ENCODE data around the gene CTBP2.
"Not testable (repeated sequence)": the region's sequence is repeated elsewhere in the genome, so short reads cannot be mapped to it uniquely, and the experiment has no call there.

The CTBP2 gene

DNA sequence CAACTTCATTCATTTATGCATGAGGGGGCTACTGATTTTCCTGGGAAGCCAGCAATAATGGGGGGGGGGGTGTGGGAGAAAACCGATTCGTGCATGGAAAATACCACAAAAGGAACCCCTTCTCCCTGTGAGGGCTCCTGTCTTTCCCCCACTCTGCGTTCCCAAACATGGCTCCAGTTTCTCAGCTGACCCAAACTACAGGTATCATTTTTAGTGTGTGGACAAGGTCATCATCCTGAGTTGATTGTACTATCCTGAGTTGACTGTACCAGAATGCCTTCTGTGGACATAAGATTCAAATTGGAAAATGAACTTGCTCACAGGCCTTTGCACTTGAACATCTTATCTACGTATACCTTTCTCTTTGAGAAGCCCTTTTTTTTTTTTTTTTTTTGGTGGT lies 168.5 kb downstream of the CTBP2 start:
- Histone ChIP-seq H3K36me3 (ENCODE audit: control insufficient read depth, insufficient read depth, low read length) (peaks cover 85% of the 10 kb centered on the region), H3K9me3 (ENCODE audit: control insufficient read depth, low read length) (no peaks in the 10 kb centered on the region), H3K4me1 (ENCODE audit: control insufficient read depth, insufficient read depth, low read length, poor library complexity, severe bottlenecking) (peaks cover 4% of the 10 kb centered on the region), H3K4me3 (ENCODE audit: extremely low read depth, insufficient read depth, low read length, poor library complexity, severe bottlenecking) (no peak overlapping the region), H3K27ac (ENCODE audit: low read depth, low read length, severe bottlenecking) (no peak overlapping the region)
- WGBS, 2 experiments (ENCODE audit: insufficient coverage in 2 of 2): no CpG with 5 or more reads among the region's 4 CpGs

DNA sequence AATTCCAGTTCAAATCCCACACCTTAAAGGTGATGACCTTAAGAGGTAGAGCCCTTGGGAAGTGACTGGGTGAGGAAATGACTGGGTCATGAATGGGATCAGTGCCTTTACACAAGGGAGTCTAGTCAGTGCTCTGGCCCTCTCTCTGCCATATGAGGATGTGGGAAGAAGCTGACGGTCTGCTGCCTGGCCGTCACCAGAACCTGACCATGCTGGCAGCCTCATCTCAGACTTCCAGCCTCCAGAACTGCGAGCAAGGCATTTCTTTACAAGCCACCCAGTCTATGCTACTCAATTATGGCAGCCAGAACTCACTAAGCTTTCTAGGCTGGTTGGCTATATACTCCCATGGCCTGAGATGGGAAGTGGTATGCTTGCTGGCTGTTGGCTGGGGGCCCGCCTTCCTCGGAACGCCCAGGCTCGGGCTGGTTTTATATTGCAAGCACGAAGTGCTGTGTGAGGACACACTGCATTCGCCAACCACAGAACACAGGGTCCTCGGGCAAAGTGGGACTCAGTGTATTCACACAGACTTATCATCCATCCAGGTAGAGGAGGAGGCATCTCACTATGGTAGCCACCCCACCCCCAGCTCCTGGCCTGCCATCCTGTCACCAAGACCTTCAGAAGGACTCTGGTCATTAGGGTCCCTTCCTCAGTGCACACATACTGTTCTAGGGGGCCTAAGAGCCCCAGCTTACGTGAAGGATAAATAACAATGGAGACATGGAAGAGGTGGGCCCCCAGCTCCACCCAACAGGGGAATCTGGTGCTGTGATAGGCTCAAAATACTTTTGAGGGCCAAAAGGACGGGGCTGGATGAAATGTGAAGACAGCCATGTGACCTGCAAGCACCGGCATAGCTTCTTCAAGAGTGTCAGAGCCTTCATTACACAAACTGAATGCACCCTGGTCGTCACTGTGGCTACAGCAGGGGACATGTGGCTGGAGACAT lies 169.4 kb downstream of the CTBP2 start:
- H3K9me3 ChIP-seq (ENCODE audit: control insufficient read depth, low read length): no peaks in the 10 kb centered on the region
- no peak overlapping the region for H3K4me3 ChIP-seq (ENCODE audit: extremely low read depth, insufficient read depth, low read length, poor library complexity, severe bottlenecking)
- no peak overlapping the region for H3K27ac ChIP-seq (ENCODE audit: low read depth, low read length, severe bottlenecking)
- 87 to 97% methylated on average over 8 of the region's 14 CpGs for WGBS, 2 experiments (ENCODE audit: insufficient coverage in 2 of 2)
- H3K4me1 ChIP-seq (ENCODE audit: control insufficient read depth, insufficient read depth, low read length, poor library complexity, severe bottlenecking): peaks cover 4% of the 10 kb centered on the region
- H3K36me3 ChIP-seq (ENCODE audit: control insufficient read depth, insufficient read depth, low read length): peaks cover 85% of the 10 kb centered on the region

DNA sequence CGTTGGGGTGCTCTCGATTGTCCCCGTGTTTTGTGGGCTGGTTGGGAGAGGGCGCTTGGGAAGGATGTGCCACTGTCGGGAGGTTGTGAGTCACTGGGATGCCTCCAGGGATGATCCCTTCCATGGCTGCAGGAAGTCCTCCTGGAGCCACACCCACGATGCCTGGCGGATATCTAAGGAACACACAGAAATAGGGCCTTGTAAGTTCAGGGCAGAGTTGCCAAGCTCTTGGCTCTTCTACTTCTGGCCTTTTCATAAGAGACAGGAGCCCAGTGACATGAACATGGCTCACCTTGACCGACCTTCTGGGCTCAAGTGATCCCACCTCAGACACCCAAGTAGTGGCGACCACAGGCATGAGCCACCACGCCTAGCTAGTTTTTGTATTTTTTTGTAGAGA lies 170.8 kb downstream of the CTBP2 start:
- Histone ChIP-seq H3K9me3 (ENCODE audit: control insufficient read depth, low read length) (no peaks in the 10 kb centered on the region), H3K4me1 (ENCODE audit: control insufficient read depth, insufficient read depth, low read length, poor library complexity, severe bottlenecking) (peaks cover 4% of the 10 kb centered on the region), H3K27ac (ENCODE audit: low read depth, low read length, severe bottlenecking) (no peak overlapping the region), H3K36me3 (ENCODE audit: control insufficient read depth, insufficient read depth, low read length) (peaks cover 84% of the 10 kb centered on the region), H3K4me3 (ENCODE audit: extremely low read depth, insufficient read depth, low read length, poor library complexity, severe bottlenecking) (no peak overlapping the region)
- WGBS, 2 experiments (ENCODE audit: insufficient coverage in 2 of 2): 92 to 96% methylated on average over 5 of the region's 10 CpGs

DNA sequence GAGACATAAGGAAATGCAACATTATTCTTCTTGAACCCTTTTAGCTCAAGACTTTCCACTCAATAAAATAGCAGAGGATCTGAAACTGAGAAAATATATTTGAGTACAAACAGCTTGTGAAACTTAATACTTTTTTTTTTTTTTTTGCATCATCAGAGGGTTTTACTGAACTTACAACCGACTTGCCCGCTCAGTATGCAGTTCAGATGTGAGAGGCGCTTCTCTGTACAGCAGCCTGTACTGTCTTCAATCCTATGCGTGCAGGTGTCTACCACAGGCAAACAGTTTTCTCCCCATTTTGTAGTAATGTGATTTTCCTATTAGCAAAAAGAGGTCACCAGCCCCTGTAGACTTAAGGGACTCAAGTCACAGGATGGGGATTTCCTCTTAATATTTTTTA lies 171.6 kb downstream of the CTBP2 start:
- H3K4me3 ChIP-seq (ENCODE audit: extremely low read depth, insufficient read depth, low read length, poor library complexity, severe bottlenecking); H3K27ac ChIP-seq (ENCODE audit: low read depth, low read length, severe bottlenecking); H3K9me3 ChIP-seq (ENCODE audit: control insufficient read depth, low read length); H3K4me1 ChIP-seq (ENCODE audit: control insufficient read depth, insufficient read depth, low read length, poor library complexity, severe bottlenecking): not testable (repeated sequence)
- 100% methylated on average over 3 of the region's 4 CpGs; no CpG with 5 or more reads in 1 of the 2 experiments for WGBS, 2 experiments (ENCODE audit: insufficient coverage in 2 of 2)
- H3K36me3 ChIP-seq (ENCODE audit: control insufficient read depth, insufficient read depth, low read length): peaks cover 83% of the 10 kb centered on the region

DNA sequence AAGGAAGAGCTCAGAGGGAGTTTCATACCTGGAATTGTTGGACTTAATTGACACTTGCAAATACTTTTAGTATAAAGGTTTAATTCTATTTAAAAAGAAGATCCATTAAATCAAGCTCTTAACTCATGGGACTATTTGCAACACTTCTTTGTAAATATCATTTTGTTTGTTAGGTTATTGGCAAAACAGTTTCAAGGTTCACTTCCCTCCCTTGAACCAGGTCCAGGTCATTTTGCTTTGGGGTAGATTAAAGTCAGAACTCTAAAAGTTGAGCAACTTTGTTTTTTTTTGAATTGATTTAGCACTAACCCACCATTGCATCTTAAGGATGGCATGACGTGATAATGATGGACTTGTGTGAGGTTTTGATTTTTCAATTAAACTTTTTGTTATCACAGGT lies 172.6 kb downstream of the CTBP2 start:
- WGBS, 2 experiments (ENCODE audit: insufficient coverage in 2 of 2): 100% methylated on average over 1 of the region's 1 CpG; no CpG with 5 or more reads in 1 of the 2 experiments
- H3K27ac ChIP-seq (ENCODE audit: low read depth, low read length, severe bottlenecking): no peak overlapping the region
- H3K4me1 ChIP-seq (ENCODE audit: control insufficient read depth, insufficient read depth, low read length, poor library complexity, severe bottlenecking): peaks cover 11% of the 10 kb centered on the region
- H3K36me3 ChIP-seq (ENCODE audit: control insufficient read depth, insufficient read depth, low read length): peaks cover 83% of the 10 kb centered on the region
- no peak overlapping the region for H3K4me3 ChIP-seq (ENCODE audit: extremely low read depth, insufficient read depth, low read length, poor library complexity, severe bottlenecking)
- H3K9me3 ChIP-seq (ENCODE audit: control insufficient read depth, low read length): no peaks in the 10 kb centered on the region

DNA sequence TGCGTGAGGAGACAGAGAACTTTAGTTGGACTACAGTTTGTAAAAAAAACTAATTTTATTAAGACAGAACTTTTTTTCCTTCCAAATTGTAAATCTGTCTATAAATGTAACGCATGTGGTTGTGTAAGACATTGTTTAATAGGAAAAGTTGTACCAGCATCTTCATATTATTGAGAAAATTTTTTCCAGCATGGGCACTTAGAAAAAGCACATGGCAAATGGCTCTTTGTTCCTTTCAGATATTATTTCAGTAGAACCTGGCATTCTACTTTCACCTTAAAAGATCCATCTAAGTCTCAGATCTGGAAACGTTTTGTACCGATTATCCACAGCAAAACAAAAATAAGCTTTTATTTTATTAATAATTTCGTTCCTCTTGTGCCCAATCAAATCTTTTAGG lies 175.2 kb downstream of the CTBP2 start:
- no peaks in the 10 kb centered on the region for H3K9me3 ChIP-seq (ENCODE audit: control insufficient read depth, low read length)
- peaks cover 71% of the 10 kb centered on the region for H3K36me3 ChIP-seq (ENCODE audit: control insufficient read depth, insufficient read depth, low read length)
- no peak overlapping the region for H3K27ac ChIP-seq (ENCODE audit: low read depth, low read length, severe bottlenecking)
- peaks cover 11% of the 10 kb centered on the region for H3K4me1 ChIP-seq (ENCODE audit: control insufficient read depth, insufficient read depth, low read length, poor library complexity, severe bottlenecking)
- WGBS, 2 experiments (ENCODE audit: insufficient coverage in 2 of 2): 100% methylated on average over 2 of the region's 5 CpGs; no CpG with 5 or more reads in 1 of the 2 experiments
- H3K4me3 ChIP-seq (ENCODE audit: extremely low read depth, insufficient read depth, low read length, poor library complexity, severe bottlenecking): no peak overlapping the region

DNA sequence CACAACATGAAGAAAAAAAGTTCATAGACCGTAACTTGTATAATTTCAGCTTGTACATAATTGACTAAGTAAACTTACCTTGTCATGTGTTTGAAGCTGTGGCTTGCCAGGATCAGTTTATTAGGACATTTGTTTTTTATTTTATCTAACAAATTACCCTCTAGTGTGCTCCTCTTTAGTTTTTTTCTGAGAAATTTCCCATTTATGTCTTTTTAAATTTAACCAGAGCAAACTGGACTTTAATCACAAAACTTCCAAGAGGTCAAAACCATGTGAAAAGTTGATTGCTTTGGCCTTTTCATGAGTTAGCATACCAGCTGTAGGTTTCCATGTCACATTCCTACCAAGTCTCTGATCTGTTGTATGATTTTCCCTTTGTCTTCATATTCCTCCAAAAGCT lies 176.0 kb downstream of the CTBP2 start:
- WGBS, 2 experiments (ENCODE audit: insufficient coverage in 2 of 2): no CpG with 5 or more reads among the region's 1 CpG

DNA sequence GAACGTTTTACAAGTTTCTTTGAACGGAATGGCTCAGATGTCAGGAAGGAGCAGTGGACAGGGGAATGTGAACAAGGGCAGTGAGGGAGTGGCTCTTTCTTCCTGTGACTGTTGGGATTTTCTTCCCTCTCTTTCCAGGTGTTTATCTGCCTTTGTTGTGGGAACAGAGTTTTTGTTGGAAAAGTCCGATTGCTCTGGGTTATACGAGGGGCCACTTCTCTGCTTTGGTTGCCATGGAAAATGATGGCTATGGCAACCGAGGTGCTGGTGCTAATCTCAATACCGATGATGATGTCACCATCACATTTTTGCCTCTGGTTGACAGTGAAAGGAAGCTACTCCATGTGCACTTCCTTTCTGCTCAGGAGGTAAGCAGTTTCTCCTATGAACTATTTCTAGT lies 177.0 kb downstream of the CTBP2 start:
- peak overlapping the region; percentile 11 for H3K27ac ChIP-seq (ENCODE audit: low read depth, low read length, severe bottlenecking)
- no peak overlapping the region for H3K4me3 ChIP-seq (ENCODE audit: extremely low read depth, insufficient read depth, low read length, poor library complexity, severe bottlenecking)
- peaks cover 80% of the 10 kb centered on the region for H3K36me3 ChIP-seq (ENCODE audit: control insufficient read depth, insufficient read depth, low read length)
- WGBS, 2 experiments (ENCODE audit: insufficient coverage in 2 of 2): 83 to 88% methylated on average over 6 of the region's 6 CpGs
- no peaks in the 10 kb centered on the region for H3K9me3 ChIP-seq (ENCODE audit: control insufficient read depth, low read length)
- H3K4me1 ChIP-seq (ENCODE audit: control insufficient read depth, insufficient read depth, low read length, poor library complexity, severe bottlenecking): peaks cover 7% of the 10 kb centered on the region

More for the DNA sequence above, 176.0 kb downstream of the CTBP2 start:
- Histone ChIP-seq H3K9me3 (ENCODE audit: control insufficient read depth, low read length) (no peaks in the 10 kb centered on the region), H3K36me3 (ENCODE audit: control insufficient read depth, insufficient read depth, low read length) (peaks cover 72% of the 10 kb centered on the region), H3K4me1 (ENCODE audit: control insufficient read depth, insufficient read depth, low read length, poor library complexity, severe bottlenecking) (peaks cover 7% of the 10 kb centered on the region), H3K27ac (ENCODE audit: low read depth, low read length, severe bottlenecking) (no peak overlapping the region), H3K4me3 (ENCODE audit: extremely low read depth, insufficient read depth, low read length, poor library complexity, severe bottlenecking) (no peak overlapping the region)

DNA sequence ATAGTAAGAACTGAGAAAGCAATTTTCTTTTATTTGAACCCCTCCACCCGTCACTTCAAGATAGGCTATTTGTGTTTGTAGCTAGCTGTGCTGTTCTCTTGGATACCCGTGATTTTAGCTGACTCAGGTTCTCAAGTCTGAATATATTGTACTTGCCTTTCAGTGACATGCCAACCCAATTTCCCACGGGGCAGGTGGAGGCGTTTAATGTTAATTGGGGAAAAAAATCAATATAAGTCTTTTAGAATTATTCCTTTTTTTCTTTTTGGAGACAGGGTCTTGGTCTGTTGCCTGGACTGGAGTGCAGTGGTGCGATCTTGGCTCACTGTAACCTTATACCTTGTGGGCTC lies 182.0 kb downstream of the CTBP2 start:
- Histone ChIP-seq H3K36me3 (ENCODE audit: control insufficient read depth, insufficient read depth, low read length) (peaks cover 69% of the 10 kb centered on the region), H3K27ac (ENCODE audit: low read depth, low read length, severe bottlenecking) (no peak overlapping the region), H3K9me3 (ENCODE audit: control insufficient read depth, low read length) (no peaks in the 10 kb centered on the region), H3K4me3 (ENCODE audit: extremely low read depth, insufficient read depth, low read length, poor library complexity, severe bottlenecking) (no peak overlapping the region), H3K4me1 (ENCODE audit: control insufficient read depth, insufficient read depth, low read length, poor library complexity, severe bottlenecking) (peaks cover 6% of the 10 kb centered on the region)
- 95 to 100% methylated on average over 1 to 2 of the region's 5 CpGs for WGBS, 2 experiments (ENCODE audit: insufficient coverage in 2 of 2)

DNA sequence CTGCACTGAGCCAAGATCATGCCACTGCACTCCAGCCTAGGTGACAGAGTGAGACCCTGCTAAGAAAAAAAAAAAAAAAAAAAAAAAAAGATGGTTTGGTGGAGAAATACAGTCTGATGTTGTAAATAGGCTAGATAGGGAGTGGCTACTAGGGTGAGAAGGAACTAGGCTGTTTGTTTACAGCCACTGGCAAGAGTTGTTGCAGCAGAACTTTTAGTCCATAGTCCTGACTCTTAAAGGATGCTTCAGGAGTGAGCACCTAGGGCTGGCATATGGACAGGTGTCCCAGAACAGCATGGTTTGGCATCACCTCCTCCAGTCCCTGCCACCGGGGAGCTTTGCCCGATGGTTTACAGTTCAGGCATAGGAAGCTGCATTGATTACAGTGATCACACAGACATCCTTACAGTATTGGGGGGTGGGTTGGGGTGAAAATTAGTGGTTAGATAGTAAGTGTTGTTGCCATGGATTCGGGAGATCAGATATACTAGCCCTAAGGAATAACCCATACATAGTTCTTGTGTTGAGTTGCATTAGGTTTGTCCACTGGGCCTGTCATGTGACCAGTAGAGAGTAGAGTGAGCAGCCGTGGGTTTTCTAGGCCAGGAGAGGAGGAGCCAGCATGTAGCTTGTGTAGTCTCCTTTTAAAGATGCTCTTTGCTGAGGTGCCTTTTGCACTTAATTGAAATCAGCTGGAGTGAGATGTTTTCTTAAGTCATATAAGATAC lies 182.6 kb downstream of the CTBP2 start:
- Histone ChIP-seq H3K36me3 (ENCODE audit: control insufficient read depth, insufficient read depth, low read length) (peaks cover 69% of the 10 kb centered on the region), H3K4me1 (ENCODE audit: control insufficient read depth, insufficient read depth, low read length, poor library complexity, severe bottlenecking) (peaks cover under 1% of the 10 kb centered on the region), H3K27ac (ENCODE audit: low read depth, low read length, severe bottlenecking) (no peak overlapping the region), H3K4me3 (ENCODE audit: extremely low read depth, insufficient read depth, low read length, poor library complexity, severe bottlenecking) (no peak overlapping the region), H3K9me3 (ENCODE audit: control insufficient read depth, low read length) (no peaks in the 10 kb centered on the region)
- WGBS, 2 experiments (ENCODE audit: insufficient coverage in 2 of 2): 71 to 100% methylated on average over 1 to 2 of the region's 4 CpGs

All from mesodermal cell (in vitro differentiated cells).